Gastrocnemius medialis (tissue), 4 donors: ENCODE results near the gene ETV7.

ENCODE experiments used
- POLR2A ChIP-seq, 2 donors: fragments of 450-650 bp; IDR thresholded peaks; one replicate each; pipeline ENCODE4 v1.6.1; 2017; ENCODE audit warnings: antibody characterized with exemption in 2 of 2, mild to moderate bottlenecking in 2 of 2, moderate library complexity in 2 of 2
- TF ChIP-seq, protein P1 (sequence below), 5 experiments: fragments of 450-650 bp in 3 of 5; fragments of 200-600 bp in 2 of 5; sonication (generic) in 2 of 5; IDR thresholded peaks in 4 of 5; conservative IDR thresholded peaks in 1 of 5; 1 replicate in 4 of 5; 2 replicates in 1 of 5; pipeline ENCODE4 v1.5.1; 2016 to 2019; ENCODE audit warnings: antibody characterized with exemption in 5 of 5, mild to moderate bottlenecking in 3 of 5, moderate library complexity in 3 of 5

DNA sequence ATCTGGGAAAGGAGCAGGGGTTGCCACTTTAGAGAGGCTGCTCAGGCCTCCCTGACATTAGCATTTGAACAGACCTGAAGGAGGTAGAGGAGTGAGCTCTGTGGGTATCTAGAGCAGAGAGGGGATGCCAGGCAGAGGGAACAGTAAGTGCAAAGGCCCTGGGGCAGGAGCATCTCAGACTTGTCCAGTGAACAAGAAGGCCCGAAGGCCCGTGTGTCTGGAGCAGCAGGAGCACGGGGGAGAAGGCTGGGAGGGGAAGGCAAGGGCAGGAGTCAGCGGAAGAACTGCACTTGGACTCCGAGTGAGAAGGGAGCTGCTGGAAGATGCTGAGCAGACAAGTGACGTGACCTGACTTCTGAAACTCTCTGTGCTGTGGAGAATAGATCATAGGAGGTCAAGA is 15.4 kb downstream of the ETV7 start:
- TF ChIP-seq, protein P1, sequence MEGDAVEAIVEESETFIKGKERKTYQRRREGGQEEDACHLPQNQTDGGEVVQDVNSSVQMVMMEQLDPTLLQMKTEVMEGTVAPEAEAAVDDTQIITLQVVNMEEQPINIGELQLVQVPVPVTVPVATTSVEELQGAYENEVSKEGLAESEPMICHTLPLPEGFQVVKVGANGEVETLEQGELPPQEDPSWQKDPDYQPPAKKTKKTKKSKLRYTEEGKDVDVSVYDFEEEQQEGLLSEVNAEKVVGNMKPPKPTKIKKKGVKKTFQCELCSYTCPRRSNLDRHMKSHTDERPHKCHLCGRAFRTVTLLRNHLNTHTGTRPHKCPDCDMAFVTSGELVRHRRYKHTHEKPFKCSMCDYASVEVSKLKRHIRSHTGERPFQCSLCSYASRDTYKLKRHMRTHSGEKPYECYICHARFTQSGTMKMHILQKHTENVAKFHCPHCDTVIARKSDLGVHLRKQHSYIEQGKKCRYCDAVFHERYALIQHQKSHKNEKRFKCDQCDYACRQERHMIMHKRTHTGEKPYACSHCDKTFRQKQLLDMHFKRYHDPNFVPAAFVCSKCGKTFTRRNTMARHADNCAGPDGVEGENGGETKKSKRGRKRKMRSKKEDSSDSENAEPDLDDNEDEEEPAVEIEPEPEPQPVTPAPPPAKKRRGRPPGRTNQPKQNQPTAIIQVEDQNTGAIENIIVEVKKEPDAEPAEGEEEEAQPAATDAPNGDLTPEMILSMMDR (IDR thresholded peaks at IDR 0.05 in 4 of 5, conservative IDR thresholded peaks at IDR 0.05 in 1 of 5): no peak
- no peak for TF ChIP-seq POLR2A (IDR thresholded peaks at IDR 0.05)
